ENCODE results near the gene NDST3.

NDST3 gene

GRCh38 chr4:118259111-118259510 is 224.8 kb downstream of the NDST3 start:
- Histone ChIP-seq H3F3A (ENCODE audit: insufficient read depth) (no peaks in the 10 kb centered on the region), H3K9me2 (replicated peaks; ENCODE audit: insufficient read depth, low read length) (no peaks in the 10 kb centered on the region), H3K4me2 (ENCODE audit: low read depth, low read length, poor library complexity, severe bottlenecking) (no peak overlapping the region), H3K4me3 (ENCODE audit: insufficient read depth, low read length, poor library complexity, severe bottlenecking) (no peak overlapping the region), H3K27me3 (ENCODE audit: low read length) (no peaks in the 10 kb centered on the region), H3K9ac (ENCODE audit: low read length) (no peak overlapping the region), H3K9me3 (ENCODE audit: insufficient read depth, low read length) (no peaks in the 10 kb centered on the region), H3K36me3 (ENCODE audit: low read length) (no peaks in the 10 kb centered on the region), H3K27ac (ENCODE audit: low read depth, low read length) (no peak overlapping the region), H4K20me1 (ENCODE audit: low read depth, low read length) (no peaks in the 10 kb centered on the region), H2AFZ (ENCODE audit: low read depth, low read length, severe bottlenecking) (no peak overlapping the region), H3K79me2 (ENCODE audit: insufficient read depth, low read length) (no peaks in the 10 kb centered on the region)
- TF ChIP-seq CTCF (IDR thresholded peaks at IDR 0.05; ENCODE audit: insufficient read depth, low read length, poor library complexity, severe bottlenecking) (no peak), EZH2phosphoT487 (conservative IDR thresholded peaks at IDR 0.05; ENCODE audit: low read length) (no peak)

- H3K4me3 ChIP-seq (ENCODE audit: insufficient read depth, low read length, poor library complexity, severe bottlenecking): no peak overlapping the region
- no peak overlapping the region for H3K9ac ChIP-seq (ENCODE audit: low read length)
- no peak overlapping the region for H3K4me2 ChIP-seq (ENCODE audit: low read depth, low read length, poor library complexity, severe bottlenecking)
- TF ChIP-seq CTCF (IDR thresholded peaks at IDR 0.05; ENCODE audit: insufficient read depth, low read length, poor library complexity, severe bottlenecking) (no peak), EZH2phosphoT487 (conservative IDR thresholded peaks at IDR 0.05; ENCODE audit: low read length) (no peak)
- no peaks in the 10 kb centered on the region for H3F3A ChIP-seq (ENCODE audit: insufficient read depth)
- H3K27ac ChIP-seq (ENCODE audit: low read depth, low read length): no peak overlapping the region
- no peaks in the 10 kb centered on the region for H3K27me3 ChIP-seq (ENCODE audit: low read length)
- H4K20me1 ChIP-seq (ENCODE audit: low read depth, low read length): no peaks in the 10 kb centered on the region
- H3K36me3 ChIP-seq (ENCODE audit: low read length): no peaks in the 10 kb centered on the region
- no peaks in the 10 kb centered on the region for H3K9me2 ChIP-seq (replicated peaks; ENCODE audit: insufficient read depth, low read length)
- no peaks in the 10 kb centered on the region for H3K9me3 ChIP-seq (ENCODE audit: insufficient read depth, low read length)
- no peak overlapping the region for H2AFZ ChIP-seq (ENCODE audit: low read depth, low read length, severe bottlenecking)
- H3K79me2 ChIP-seq (ENCODE audit: insufficient read depth, low read length): no peaks in the 10 kb centered on the region
Observed at GRCh38 chr4:118260309-118260708, 226.0 kb downstream of the NDST3 start.

- H3K9me3 ChIP-seq (ENCODE audit: insufficient read depth, low read length): no peaks in the 10 kb centered on the region
- no peaks in the 10 kb centered on the region for H3K36me3 ChIP-seq (ENCODE audit: low read length)
- no peak overlapping the region for H3K4me3 ChIP-seq (ENCODE audit: insufficient read depth, low read length, poor library complexity, severe bottlenecking)
- H3K4me2 ChIP-seq (ENCODE audit: low read depth, low read length, poor library complexity, severe bottlenecking): no peak overlapping the region
- no peaks in the 10 kb centered on the region for H4K20me1 ChIP-seq (ENCODE audit: low read depth, low read length)
- H3K9ac ChIP-seq (ENCODE audit: low read length): no peak overlapping the region
- no peak overlapping the region for H2AFZ ChIP-seq (ENCODE audit: low read depth, low read length, severe bottlenecking)
- H3K9me2 ChIP-seq (replicated peaks; ENCODE audit: insufficient read depth, low read length): no peaks in the 10 kb centered on the region
- H3K27me3 ChIP-seq (ENCODE audit: low read length): no peaks in the 10 kb centered on the region
- H3F3A ChIP-seq (ENCODE audit: insufficient read depth): no peaks in the 10 kb centered on the region
- no peak overlapping the region for H3K27ac ChIP-seq (ENCODE audit: low read depth, low read length)
- TF ChIP-seq EZH2phosphoT487 (conservative IDR thresholded peaks at IDR 0.05; ENCODE audit: low read length) (no peak), CTCF (IDR thresholded peaks at IDR 0.05; ENCODE audit: insufficient read depth, low read length, poor library complexity, severe bottlenecking) (no peak)
- no peaks in the 10 kb centered on the region for H3K79me2 ChIP-seq (ENCODE audit: insufficient read depth, low read length)
Observed at GRCh38 chr4:118264096-118264495, 229.8 kb downstream of the NDST3 start.

All from SU-DHL-6 (cell line).